GM15510 (cell line): ENCODE measurements around the gene KCTD7.

Experiments
- POLR2A ChIP-seq: IDR thresholded peaks from 3 replicates; pipeline ENCODE4 v1.6.1; 2011; ENCODE audit warnings: borderline replicate concordance; ENCODE audit not compliant: insufficient read length; ENCODE audit errors: extremely low read depth

KCTD7 gene

GRCh38 chr7:66628361-66629221, at the start of gene KCTD7:
Gene KCTD7, plus strand, starts transcription at chr7:66628881. Its CDS starts 184 bp downstream, at chr7:66629065.
- TF ChIP-seq POLR2A = peak; percentile 96

DNA sequence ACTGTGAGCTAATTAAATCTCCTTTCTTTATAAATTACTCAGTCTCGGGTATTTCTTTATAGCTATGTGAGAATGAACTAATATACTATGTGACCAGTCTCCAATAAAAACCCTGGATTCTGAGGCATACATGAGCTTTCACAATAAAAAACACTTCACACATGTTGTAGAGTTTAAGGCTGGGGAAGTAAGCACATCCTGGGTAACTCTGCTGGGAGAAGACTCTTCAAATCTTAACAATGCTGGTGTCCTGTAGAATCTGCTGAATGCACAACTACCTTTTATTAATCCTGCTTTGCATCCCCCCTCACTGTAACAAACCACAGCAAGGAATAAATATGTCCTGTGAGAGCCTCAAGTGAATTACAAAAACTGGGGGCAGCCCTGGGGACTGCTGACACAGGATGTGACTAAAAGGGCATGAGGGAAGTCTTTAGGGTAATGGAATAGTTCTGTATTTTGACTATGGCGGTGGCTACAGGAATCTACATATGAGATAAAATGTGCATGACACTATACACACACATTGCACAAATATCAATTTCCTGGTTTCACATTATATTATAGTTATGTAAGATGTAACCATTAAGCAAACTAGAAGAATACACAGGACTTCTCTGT, 45.1 kb upstream of the KCTD7 start:
- TF ChIP-seq POLR2A = no peak

DNA sequence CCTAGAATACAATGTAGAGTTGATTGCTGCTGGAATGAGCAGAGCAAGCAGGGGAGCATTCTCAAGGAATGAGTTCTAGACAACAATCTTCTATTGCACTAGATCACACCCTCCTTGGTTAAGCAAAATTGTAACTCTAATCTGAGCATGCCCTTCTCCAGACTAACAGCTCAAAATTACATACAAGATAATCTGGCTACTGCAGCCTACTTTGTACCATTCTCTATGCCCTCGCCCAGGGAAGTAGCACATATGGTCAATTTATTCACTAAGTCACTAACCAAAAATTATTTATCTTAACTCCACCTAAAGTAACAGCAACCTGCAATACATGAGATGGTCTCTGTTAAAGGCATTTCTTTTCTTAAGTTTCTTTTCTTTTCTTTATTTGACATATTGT, 42.5 kb upstream of the KCTD7 start:
- no peak for TF ChIP-seq POLR2A

GRCh38 chr7:66591799-66592596, 36.7 kb upstream of the KCTD7 start:
- TF ChIP-seq POLR2A = peak; percentile 91

DNA sequence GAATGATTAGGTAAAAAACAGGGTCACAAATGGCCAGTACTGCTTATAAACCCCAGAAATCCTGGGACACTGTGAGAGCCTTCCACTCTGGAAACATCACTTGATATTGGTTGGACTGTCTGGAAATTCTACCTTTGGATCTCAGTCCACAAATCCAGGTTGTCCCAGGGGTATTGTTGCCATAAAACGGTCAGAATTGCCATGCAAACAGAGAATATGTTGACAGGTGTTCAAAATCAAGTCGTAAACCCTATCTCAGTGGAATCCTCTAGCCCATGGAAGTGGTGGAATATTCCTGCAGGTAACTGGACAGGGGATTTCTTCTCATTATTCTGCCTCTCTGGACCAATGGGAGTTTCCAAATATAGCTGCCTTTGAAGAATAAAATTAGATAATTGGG, 31.2 kb upstream of the KCTD7 start:
- no peak for TF ChIP-seq POLR2A

DNA sequence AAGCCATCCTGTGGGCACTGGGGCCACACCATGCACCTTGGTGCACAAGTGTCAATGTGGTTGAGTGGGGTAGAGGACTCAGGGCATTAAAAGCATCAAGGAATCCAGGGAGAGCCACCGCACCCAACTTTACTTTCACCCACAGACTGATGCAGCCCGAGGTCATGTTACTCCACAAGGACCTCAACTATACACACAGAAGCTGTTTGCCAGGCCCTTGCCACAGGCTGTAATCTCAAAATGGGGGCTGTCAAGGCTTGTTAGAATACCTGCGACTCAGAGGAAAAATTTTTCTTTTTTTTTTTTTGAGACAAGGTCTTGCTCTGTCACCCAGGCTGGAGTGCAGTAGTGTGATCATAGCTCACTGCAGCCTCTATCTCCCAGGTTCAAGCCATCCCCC, 26.5 kb upstream of the KCTD7 start:
- TF ChIP-seq POLR2A = no peak

DNA sequence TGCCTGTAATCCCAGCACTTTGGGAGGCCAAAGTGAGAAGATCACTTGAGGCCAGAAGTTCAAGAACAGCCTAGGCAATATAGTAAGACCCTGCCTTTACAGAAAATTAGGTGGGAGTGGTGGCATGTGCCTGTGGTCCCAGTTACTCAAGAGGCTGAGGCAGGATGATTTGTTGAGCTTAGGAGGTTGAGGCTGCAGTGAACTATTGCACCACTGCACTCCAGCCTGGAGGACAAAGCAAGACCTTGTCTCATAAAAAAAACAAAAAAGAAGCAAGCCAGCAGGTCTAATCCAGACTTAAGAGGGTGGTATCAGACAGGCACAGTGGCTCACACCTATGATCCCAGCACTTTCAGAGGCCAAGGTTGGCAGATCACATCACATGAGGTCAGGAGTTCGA, 24.5 kb upstream of the KCTD7 start:
- TF ChIP-seq POLR2A = no peak

DNA sequence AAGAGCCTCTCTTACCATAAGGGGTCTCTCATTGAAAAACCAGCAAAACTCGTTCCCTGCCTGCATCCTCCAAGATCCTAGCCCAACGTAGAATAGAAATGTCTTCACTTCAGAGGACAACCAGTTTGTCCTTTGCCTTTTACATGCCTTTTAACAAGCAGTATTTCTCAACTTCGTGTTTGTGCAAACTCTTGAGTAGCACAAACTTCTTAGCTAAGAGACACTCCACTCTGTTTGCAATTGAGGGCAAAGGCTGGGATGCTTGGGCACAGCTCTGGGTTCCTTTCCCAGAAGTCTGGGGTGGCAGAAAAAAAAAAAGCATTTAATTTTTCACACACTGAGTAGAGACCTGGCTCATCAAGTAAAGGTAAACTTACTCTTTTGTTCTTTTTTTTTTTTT, 19.5 kb upstream of the KCTD7 start:
- TF ChIP-seq POLR2A = no peak

DNA sequence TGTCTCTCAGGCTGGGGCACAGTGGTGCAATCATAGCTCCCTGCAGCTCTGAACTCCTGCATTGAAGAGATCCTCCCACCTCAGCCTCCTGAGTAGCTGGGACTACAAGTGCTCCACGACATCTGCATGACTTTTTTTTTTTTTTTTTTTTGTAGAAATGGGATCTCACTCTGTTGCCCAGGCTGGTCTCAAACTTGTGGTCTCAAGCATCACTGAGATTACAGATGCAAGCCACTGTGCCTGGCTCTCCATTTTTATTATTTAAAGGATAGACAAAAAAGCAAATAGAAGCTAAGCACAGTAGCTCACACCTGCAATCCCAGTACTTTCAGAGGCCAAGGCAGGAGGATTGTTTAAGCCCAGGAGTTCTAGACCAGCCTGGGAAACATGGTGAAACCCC, 13.0 kb upstream of the KCTD7 start:
- TF ChIP-seq POLR2A = no peak

DNA sequence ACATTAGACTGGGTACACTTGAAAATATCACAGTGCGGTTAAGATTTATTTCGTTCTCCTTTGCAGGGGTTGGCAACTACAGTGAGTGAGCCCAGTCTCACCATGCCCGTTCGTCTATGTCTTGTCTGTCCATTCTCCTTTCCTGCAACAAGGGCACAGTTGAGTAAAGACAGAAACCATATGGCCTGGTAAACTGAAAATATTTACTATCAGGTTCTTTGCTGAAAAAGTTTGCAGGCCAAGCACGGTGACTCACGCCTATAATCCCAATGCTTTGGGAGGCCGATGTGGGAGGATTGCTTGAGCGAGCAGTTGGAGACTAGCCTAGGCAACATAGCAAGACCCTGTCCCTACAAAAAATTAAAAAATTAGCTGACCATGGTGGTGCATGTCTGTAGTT, 11.4 kb upstream of the KCTD7 start:
- TF ChIP-seq POLR2A = no peak

DNA sequence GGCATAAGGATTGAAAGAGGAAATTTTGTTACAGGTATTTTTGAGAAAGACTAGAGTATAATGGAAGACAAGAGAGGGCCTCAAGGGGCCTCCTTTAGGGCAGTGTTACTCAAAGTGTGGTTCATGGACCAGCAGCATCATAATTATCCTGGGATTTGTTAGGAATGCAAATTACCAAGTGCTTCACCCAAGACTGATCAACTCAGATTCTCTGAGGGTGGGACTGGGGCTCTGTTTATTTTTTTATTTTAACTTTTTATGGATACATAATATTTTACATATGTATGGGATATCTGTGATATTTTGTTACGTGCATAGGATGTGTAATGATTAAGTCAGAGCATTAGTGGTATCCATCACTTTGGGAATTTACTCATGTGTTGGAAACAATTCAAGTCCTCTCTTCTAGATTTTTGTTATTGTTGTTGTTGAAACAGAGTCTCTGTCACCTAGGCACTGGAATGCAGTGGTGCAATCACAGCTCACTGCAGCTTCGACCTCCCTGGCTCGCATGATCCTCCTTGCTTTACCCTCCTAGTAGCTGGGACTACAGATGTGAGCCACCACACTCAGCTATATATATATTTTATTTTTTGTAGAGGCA, 2.2 kb upstream of the KCTD7 start:
- TF ChIP-seq POLR2A = no peak

DNA sequence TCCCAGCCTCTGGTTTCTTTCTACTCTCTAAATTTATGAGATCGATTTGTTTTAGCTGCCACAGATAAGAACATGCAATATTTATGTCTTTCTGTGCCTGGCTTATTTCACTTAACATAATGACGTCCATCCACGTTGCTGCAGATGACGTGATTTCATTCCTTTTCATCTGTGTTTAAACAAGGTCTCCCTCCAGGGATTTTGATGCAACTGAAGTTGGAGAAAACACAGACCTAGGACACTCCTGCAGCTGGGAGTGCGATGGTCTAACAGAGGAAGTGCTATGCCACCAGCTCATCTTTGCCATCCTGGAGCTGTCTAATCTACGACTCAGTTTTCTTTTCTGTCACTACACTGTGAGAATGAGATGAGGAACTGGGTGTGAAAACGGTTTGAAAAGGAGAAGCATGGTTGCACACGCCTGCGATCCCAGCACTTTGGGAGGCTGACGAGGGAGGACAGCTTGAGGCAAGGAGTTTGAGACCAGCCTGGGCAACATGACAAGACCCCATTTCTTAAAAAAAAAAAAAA, 1.5 kb upstream of the KCTD7 start:
- TF ChIP-seq POLR2A = no peak

DNA sequence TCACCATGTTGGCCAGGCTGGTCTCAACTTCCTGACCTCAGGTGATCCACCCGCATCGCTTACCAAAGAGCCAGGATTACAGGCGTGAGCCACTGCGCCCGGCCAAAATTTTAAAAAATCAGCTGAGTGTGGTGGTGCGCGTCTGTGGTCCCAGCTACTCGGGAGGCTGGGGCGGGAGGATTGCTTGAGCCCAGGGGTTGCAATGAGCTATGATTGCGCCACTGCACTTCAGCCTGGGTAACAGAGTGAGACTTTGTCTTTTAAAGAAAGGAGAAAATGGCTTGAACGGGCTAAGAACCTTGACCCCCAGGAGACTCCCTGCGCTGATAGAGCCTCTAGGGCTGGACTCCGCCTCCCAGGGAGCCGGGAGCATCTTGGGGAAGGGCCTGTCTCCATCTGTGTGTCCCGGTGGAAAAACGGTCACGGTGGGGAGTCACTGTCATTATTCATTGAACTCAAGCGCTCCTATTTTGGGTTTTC, 760 bp upstream of the KCTD7 start:
- no peak for TF ChIP-seq POLR2A

- no peak for TF ChIP-seq POLR2A
Measured at GRCh38 chr7:66629222-66630062, 761 bp downstream of the KCTD7 start.
